Fibroblast of the aortic adventitia (primary cell): Measurements from ENCODE around the gene GALNT15. TPM values are rescaled to one million over a fixed set of nuclear protein-coding genes. Genes with fewer than 3 reads are reported as not detected.

ENCODE experiments used
- DNase-seq: peaks from one replicate; pipeline ENCODE4 v3.0.0-alpha.2; 2010; ENCODE audit warnings: low read depth
- H3K4me3 ChIP-seq: 2 replicates; pipeline ENCODE4 v1.5.1; 2011; ENCODE audit warnings: low read depth, mild to moderate bottlenecking, control low read depth, low read length, moderate library complexity
- total RNA-seq: library from RNA; depleted of rRNA; stranded (reverse); fragments of >200 nt; gene quantifications from 2 replicates; pipeline ENCODE4 v1.2.3, GENCODE V29; 2012; ENCODE audit warnings: low replicate concordance
- TF ChIP-seq, protein P1 (sequence below): IDR thresholded peaks from 2 replicates; pipeline ENCODE4 v1.5.1; 2011; ENCODE audit warnings: mild to moderate bottlenecking, low read length, control low read depth, inconsistent platforms; ENCODE audit not compliant: insufficient read depth

The GALNT15 gene
- total RNA-seq, 1 donor: 10.9 TPM

DNA sequence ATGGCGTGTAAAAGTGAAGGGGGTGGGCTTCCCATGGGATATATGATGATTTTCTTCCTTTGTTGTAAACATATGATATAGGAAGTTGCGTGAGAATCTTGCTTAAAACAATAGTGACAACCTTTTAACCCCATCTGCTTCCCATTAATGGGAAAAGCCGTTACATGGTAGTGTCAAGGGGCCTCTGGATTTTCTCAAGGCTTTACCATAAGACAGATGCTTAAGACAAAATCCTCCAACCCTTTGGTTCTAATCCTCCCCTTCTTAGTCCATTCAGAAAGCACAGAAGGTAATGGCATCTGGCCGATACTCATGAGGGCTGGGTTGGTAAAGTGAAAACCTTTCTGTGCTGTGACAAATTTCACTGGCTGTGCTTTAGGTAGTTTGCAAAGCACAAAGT lies 65.3 kb downstream of the GALNT15 start:
- no peak overlapping the region for H3K4me3 ChIP-seq
- DNase-seq: peak; percentile 74
- TF ChIP-seq, protein P1, sequence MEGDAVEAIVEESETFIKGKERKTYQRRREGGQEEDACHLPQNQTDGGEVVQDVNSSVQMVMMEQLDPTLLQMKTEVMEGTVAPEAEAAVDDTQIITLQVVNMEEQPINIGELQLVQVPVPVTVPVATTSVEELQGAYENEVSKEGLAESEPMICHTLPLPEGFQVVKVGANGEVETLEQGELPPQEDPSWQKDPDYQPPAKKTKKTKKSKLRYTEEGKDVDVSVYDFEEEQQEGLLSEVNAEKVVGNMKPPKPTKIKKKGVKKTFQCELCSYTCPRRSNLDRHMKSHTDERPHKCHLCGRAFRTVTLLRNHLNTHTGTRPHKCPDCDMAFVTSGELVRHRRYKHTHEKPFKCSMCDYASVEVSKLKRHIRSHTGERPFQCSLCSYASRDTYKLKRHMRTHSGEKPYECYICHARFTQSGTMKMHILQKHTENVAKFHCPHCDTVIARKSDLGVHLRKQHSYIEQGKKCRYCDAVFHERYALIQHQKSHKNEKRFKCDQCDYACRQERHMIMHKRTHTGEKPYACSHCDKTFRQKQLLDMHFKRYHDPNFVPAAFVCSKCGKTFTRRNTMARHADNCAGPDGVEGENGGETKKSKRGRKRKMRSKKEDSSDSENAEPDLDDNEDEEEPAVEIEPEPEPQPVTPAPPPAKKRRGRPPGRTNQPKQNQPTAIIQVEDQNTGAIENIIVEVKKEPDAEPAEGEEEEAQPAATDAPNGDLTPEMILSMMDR: no peak

DNA sequence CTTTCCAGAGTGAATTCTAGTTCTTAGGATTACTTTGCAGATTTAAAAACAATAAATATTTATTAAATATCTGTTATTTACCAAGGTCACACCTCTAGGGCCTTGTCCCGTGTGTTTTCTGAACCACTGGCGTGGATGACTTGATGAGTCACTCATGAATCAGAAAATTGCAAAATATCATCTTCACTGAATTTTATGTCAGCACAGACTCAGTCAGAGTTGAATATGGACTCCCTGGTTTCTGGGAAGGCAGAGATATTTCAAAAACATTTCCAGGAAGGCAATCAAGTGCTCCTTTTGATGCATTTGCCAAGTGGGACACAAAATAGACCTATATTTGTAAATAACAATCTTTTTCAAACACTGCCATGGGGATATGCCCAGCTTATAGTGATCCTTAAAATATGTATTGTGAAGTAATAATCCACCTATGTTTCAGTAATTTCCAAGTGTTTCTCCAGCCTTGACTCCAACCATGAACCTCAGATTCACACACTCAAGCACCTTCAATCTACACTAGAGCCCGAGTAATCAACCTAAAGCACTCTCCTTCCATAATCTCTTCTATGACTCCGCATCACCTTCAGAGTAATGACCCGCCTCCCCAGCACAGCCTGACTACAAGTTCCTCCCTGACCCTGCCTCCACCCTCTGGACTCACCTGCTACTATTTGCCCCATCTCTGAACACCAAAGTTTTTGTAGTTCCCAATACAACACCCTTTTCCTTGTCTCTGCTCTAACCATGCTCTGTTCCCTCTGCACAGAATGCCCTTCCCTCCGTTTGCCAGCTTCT lies 65.9 kb downstream of the GALNT15 start:
- TF ChIP-seq, protein P1: no peak
- DNase-seq: peak; percentile 81
- H3K4me3 ChIP-seq: no peak overlapping the region

DNA sequence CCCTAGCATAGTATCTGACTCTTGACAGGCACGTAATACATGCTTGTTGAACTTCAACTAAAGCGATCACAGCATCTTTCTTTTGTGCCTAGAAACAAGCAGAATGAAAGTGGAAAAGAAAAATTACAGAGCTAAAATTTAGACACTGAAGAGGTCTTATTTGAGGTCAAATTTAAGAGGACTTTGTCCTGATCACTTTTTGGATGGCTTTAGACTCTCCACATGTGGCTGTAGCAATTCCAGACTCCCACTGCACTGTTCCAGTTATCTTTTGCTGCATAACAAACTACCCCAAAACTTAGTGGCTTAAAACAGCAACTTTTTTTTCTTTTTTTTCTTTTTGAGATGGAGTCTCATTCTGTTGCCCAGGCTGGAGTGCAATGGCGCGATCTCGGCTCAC lies 66.7 kb downstream of the GALNT15 start:
- TF ChIP-seq, protein P1: no peak
- H3K4me3 ChIP-seq: no peak overlapping the region
- no peak for DNase-seq

DNA sequence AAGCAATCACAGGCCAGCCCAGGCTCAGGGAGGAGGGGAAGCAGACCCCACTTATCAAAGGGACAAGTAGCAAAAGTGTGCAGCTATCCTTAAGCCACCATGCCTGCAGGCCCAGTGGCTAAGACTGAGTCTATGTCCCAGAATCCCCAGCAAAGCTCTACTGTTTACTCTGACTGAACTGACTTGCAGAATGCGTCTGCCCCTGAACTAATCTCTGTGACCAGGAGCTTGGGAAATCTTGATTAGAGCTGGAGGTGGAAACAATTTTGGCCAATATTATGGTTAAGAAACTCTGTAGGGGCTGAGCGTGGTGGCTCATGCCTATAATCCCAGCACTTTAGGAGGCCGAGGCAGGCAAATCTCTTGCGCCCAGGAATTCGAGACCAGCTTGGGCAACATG lies 67.7 kb downstream of the GALNT15 start:
- no peak overlapping the region for H3K4me3 ChIP-seq
- TF ChIP-seq, protein P1: no peak
- no peak for DNase-seq

DNA sequence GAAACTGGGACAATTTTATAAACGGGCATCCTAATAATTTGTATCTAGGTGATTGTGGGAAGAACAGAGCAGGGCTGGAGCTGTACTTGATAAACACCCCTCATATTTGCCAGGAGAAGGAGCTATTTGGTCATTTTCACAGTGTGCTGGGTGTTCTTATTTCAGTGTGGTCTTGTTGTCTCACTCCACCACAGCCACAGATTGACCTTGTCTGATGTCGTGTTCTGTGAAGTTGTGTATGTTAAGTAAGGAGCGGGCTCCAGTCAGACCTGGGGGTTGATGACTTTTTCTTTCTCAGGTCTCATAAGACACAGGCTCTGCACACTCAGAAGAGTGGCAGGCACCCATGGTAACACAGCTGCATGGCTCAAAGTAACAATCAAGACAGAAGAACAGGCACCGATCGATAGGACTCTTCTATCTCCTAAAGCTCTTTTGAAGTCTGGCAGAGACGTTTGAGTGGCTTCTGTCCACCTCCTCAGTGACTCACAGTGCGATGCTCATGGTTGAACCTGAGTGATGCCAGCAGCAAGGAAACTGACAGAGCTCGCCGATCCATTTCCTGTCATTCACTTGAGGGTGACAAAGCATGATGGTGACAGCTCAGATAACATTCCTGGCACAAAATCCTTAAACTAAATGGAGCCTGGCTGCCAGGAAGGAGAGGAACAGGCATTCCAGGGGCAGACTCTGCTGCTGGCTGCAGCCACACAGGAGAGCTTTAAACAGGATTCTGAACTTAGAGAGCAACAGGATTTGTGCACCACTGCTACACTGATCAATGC lies 69.4 kb downstream of the GALNT15 start:
- TF ChIP-seq, protein P1: no peak
- DNase-seq: peak; percentile 45
- H3K4me3 ChIP-seq: no peak overlapping the region

DNA sequence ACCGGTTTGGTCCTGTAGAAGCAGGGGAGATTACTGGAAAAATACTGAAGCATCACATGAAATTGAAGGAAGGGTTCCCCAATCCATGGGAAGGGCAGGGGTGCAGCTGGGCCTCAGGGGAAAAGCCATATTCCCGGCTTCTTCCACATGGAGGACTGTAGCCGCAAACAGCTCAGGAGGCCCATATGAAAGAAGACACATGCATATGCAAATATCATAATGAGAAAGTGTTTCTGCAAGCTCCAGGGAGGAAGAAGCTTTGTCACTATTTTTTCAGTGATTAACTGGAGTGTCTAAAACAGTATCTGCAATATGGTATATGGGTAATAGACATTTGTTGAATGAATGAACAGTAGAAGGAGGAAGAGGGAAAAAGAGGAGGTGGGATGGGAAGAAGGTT lies 71.1 kb downstream of the GALNT15 start:
- TF ChIP-seq, protein P1: no peak
- no peak overlapping the region for H3K4me3 ChIP-seq
- DNase-seq: no peak
